Trophoblast cell (in vitro differentiated cells and primary cell): Measurements from ENCODE around the gene ARIH2.

Experiments
- DNase-seq, 2 donors: peaks; one replicate each; pipeline ENCODE4 v3.0.0-alpha.2; 2016
- H2AFZ ChIP-seq: 2 replicates; pipeline ENCODE4 v1.6.1; 2013; ENCODE audit warnings: low read length, moderate library complexity, mild to moderate bottlenecking; ENCODE audit not compliant: insufficient read depth, poor library complexity
- H2AK5ac ChIP-seq: 2 replicates; pipeline ENCODE4 v1.6.1; 2013; ENCODE audit warnings: mild to moderate bottlenecking, low read length
- H2BK120ac ChIP-seq: 2 replicates; pipeline ENCODE4 v1.6.1; 2013; ENCODE audit warnings: low read length, mild to moderate bottlenecking, moderate library complexity; ENCODE audit not compliant: insufficient read depth, poor library complexity
- H2BK12ac ChIP-seq: 2 replicates; pipeline ENCODE4 v1.6.1; 2013; ENCODE audit warnings: mild to moderate bottlenecking, low read length, moderate library complexity
- H2BK5ac ChIP-seq: 2 replicates; pipeline ENCODE4 v1.6.1; 2013; ENCODE audit warnings: low read length, low read depth, moderate library complexity, mild to moderate bottlenecking; ENCODE audit not compliant: poor library complexity
- H3K14ac ChIP-seq: 2 replicates; pipeline ENCODE4 v1.6.1; 2013; ENCODE audit warnings: mild to moderate bottlenecking, low read length
- H3K18ac ChIP-seq: 2 replicates; pipeline ENCODE4 v1.6.1; 2013; ENCODE audit warnings: mild to moderate bottlenecking, low read length
- H3K23ac ChIP-seq: 2 replicates; pipeline ENCODE4 v1.6.1; 2013; ENCODE audit warnings: low read length
- H3K27ac ChIP-seq: 2 replicates; pipeline ENCODE4 v1.5.1; 2013; ENCODE audit warnings: low read depth, mild to moderate bottlenecking, inconsistent platforms, low read length, moderate library complexity
- H3K27me3 ChIP-seq: 2 replicates; pipeline ENCODE4 v1.6.1; 2013; ENCODE audit warnings: inconsistent platforms, mild to moderate bottlenecking, low read length, moderate library complexity; ENCODE audit not compliant: insufficient read depth
- H3K36me3 ChIP-seq, 2 experiments: 1 replicate in 1 of 2; 2 replicates in 1 of 2; pipeline ENCODE4 v1.6.1; 2013; ENCODE audit warnings: low read length in 2 of 2, mild to moderate bottlenecking in 2 of 2, moderate library complexity in 1 of 2; ENCODE audit not compliant: insufficient read depth in 2 of 2, control insufficient read depth in 1 of 2
- H3K4ac ChIP-seq: 2 replicates; pipeline ENCODE4 v1.6.1; 2013; ENCODE audit warnings: low read depth, mild to moderate bottlenecking, low read length, moderate library complexity
- H3K4me1 ChIP-seq, 2 experiments: 1 replicate in 1 of 2; 2 replicates in 1 of 2; pipeline ENCODE4 v1.6.1; 2013; ENCODE audit warnings: low read length in 2 of 2, mild to moderate bottlenecking in 2 of 2, moderate library complexity in 1 of 2; ENCODE audit not compliant: insufficient read depth in 2 of 2, control insufficient read depth in 1 of 2
- H3K4me2 ChIP-seq: 2 replicates; pipeline ENCODE4 v1.6.1; 2013; ENCODE audit warnings: inconsistent platforms, mild to moderate bottlenecking, low read length, moderate library complexity
- H3K4me3 ChIP-seq: 2 replicates; pipeline ENCODE4 v1.5.1; 2013; ENCODE audit warnings: mild to moderate bottlenecking, low read depth, low read length, inconsistent platforms
- H3K79me1 ChIP-seq: one replicate; pipeline ENCODE4 v1.6.1; 2013; ENCODE audit warnings: low read length
- H3K79me2 ChIP-seq: 2 replicates; pipeline ENCODE4 v1.6.1; 2013; ENCODE audit warnings: low read length, mild to moderate bottlenecking; ENCODE audit not compliant: control insufficient read depth, insufficient read depth, poor library complexity
- H3K9ac ChIP-seq: 2 replicates; pipeline ENCODE4 v1.6.1; 2013; ENCODE audit warnings: mild to moderate bottlenecking, low read length
- H3K9me3 ChIP-seq: 2 replicates; pipeline ENCODE4 v1.6.1; 2013; ENCODE audit warnings: low read depth, mild to moderate bottlenecking, control low read depth, inconsistent platforms, low read length; ENCODE audit not compliant: insufficient read depth
- H4K12ac ChIP-seq: 2 replicates; pipeline ENCODE4 v1.6.1; 2013; ENCODE audit warnings: low read depth, mild to moderate bottlenecking, low read length, moderate library complexity
- H4K8ac ChIP-seq: 2 replicates; pipeline ENCODE4 v1.6.1; 2013; ENCODE audit warnings: low read depth, mild to moderate bottlenecking, low read length, moderate library complexity
- H4K91ac ChIP-seq: one replicate; pipeline ENCODE4 v1.6.1; 2013; ENCODE audit warnings: low read depth, mild to moderate bottlenecking, low read length, moderate library complexity
- WGBS: extraction: QIAGEN DNeasy Blood & Tissue Kit; methylation state at CpG from one replicate; pipeline ENCODE4 v1.1.7; 2013; ENCODE audit warnings: missing lambda C conversion rate; ENCODE audit not compliant: insufficient read length, insufficient coverage; ENCODE audit errors: extremely low coverage; 5-methylcytosine and 5-hydroxymethylcytosine counted together

The ARIH2 gene

GRCh38 chr3:48938156-48938555 lies 19.5 kb downstream of the ARIH2 start:
- no peak overlapping the region for H4K12ac ChIP-seq
- H4K91ac ChIP-seq: no peak overlapping the region
- no peak overlapping the region for H2BK120ac ChIP-seq
- no peak overlapping the region for H3K27ac ChIP-seq
- H3K4ac ChIP-seq: no peak overlapping the region
- H3K27me3 ChIP-seq: no peaks in the 10 kb centered on the region
- H3K4me3 ChIP-seq: no peak overlapping the region
- no peak overlapping the region for H2AFZ ChIP-seq
- DNase-seq: no peak
- no peak overlapping the region for H2BK12ac ChIP-seq
- no peak overlapping the region for H3K4me2 ChIP-seq
- no peak overlapping the region for H2AK5ac ChIP-seq
- H3K23ac ChIP-seq: no peak overlapping the region
- H3K4me1 ChIP-seq: no peaks in the 10 kb centered on the region
- no peak overlapping the region for H4K8ac ChIP-seq
- no peak overlapping the region for H3K18ac ChIP-seq
- no peak overlapping the region for H2BK5ac ChIP-seq
- H3K79me1 ChIP-seq: no peaks in the 10 kb centered on the region
- no peaks in the 10 kb centered on the region for H3K9me3 ChIP-seq
- H3K79me2 ChIP-seq: no peaks in the 10 kb centered on the region
- no peak overlapping the region for H3K9ac ChIP-seq
- H3K36me3 ChIP-seq: peaks cover 4 to 7% of the 10 kb centered on the region in 2 experiments
- no peak overlapping the region for H3K14ac ChIP-seq

DNA sequence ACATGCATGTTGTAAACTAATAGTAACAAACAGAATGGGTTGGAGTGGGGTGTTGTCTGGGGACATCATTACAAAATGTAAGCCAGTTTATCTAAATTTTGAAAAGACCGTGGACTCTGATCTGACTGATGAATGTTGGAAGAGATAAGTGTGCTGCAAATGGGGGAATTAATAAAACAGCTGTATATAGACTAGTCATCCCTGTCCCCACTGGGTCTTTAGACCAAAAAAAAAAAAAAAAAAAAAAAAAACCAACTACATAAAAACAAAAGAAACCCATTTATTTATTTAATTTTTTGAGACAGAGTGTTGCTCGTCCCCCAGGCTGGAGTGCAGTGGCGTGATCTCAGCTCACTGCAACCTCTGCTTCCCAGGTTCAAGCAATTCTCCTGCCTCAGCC lies 20.0 kb downstream of the ARIH2 start:
- H3K4ac ChIP-seq: no peak overlapping the region
- no CpG with 5 or more reads among the region's 3 CpGs for WGBS

GRCh38 chr3:48945432-48945831 lies 26.8 kb downstream of the ARIH2 start:
- no peak for DNase-seq
- Histone ChIP-seq H3K79me2 (no peaks in the 10 kb centered on the region), H3K23ac (no peak overlapping the region), H2BK5ac (no peak overlapping the region), H4K12ac (no peak overlapping the region), H3K14ac (no peak overlapping the region), H3K4me1 (no peaks in the 10 kb centered on the region), H3K27me3 (no peaks in the 10 kb centered on the region), H3K36me3 (no peaks in the 10 kb centered on the region), H2BK12ac (no peak overlapping the region), H4K91ac (no peak overlapping the region), H2AK5ac (no peak overlapping the region), H4K8ac (no peak overlapping the region), H3K4ac (no peak overlapping the region), H3K4me3 (no peak overlapping the region), H2AFZ (no peak overlapping the region), H3K27ac (no peak overlapping the region), H3K4me2 (no peak overlapping the region), H3K79me1 (no peaks in the 10 kb centered on the region), H3K9ac (no peak overlapping the region), H3K18ac (no peak overlapping the region), H3K9me3 (no peaks in the 10 kb centered on the region), H2BK120ac (no peak overlapping the region)
- WGBS: no CpG with 5 or more reads among the region's 2 CpGs

More for the DNA sequence above, 20.0 kb downstream of the ARIH2 start:
- Histone ChIP-seq H2BK12ac (no peak overlapping the region), H3K79me1 (no peaks in the 10 kb centered on the region), H3K14ac (no peak overlapping the region), H3K4me1 (no peaks in the 10 kb centered on the region), H2AFZ (no peak overlapping the region), H2AK5ac (no peak overlapping the region), H4K8ac (no peak overlapping the region), H3K9me3 (no peaks in the 10 kb centered on the region), H3K36me3 (peaks cover under 1 to 4% of the 10 kb centered on the region in 2 experiments), H3K27ac (no peak overlapping the region), H3K23ac (no peak overlapping the region), H3K27me3 (no peaks in the 10 kb centered on the region), H3K4me2 (no peak overlapping the region), H3K9ac (no peak overlapping the region), H3K79me2 (no peaks in the 10 kb centered on the region), H2BK120ac (no peak overlapping the region), H2BK5ac (no peak overlapping the region), H4K91ac (no peak overlapping the region), H3K4me3 (no peak overlapping the region), H3K18ac (no peak overlapping the region), H4K12ac (no peak overlapping the region)
- no peak for DNase-seq

DNA sequence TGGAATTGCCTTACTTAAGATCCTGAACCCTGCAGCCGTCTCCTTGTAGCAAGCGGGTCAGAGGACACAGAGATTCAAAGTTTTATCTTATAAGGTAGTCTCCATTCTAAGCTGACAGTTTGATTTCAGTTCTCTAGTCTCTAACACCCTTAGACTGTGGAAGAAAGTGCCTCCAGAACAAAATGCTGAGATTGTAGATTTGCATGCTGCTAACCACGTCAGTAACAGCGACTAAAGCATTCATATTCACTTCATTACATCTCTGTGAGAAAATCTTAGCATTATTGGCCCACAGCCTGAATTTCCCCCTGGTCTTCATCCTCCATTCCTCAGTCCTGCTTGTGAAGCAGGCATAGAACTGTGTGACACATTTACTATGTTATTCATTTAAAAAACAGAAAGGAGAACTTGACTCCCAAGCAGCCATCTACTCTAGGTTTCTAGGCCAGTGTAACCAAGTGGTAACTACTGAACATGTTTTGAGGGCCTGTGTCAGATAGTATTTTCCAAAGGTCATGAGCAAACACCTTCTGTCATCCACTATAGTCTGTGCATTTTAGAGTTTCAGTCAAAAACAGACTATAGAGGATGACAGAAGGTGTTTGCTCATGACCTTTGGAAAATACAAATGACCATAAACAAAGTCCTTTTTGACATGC lies 27.4 kb downstream of the ARIH2 start:
- no peaks in the 10 kb centered on the region for H3K36me3 ChIP-seq
- no peak overlapping the region for H2BK120ac ChIP-seq
- H3K18ac ChIP-seq: no peak overlapping the region
- H3K4me1 ChIP-seq: no peaks in the 10 kb centered on the region
- H3K4me2 ChIP-seq: no peak overlapping the region
- H2BK12ac ChIP-seq: no peak overlapping the region
- no peak overlapping the region for H3K4ac ChIP-seq
- no peak overlapping the region for H4K91ac ChIP-seq
- H2BK5ac ChIP-seq: no peak overlapping the region
- H3K27me3 ChIP-seq: no peaks in the 10 kb centered on the region
- DNase-seq: no peak
- no peaks in the 10 kb centered on the region for H3K79me2 ChIP-seq
- no peak overlapping the region for H3K14ac ChIP-seq
- H2AFZ ChIP-seq: no peak overlapping the region
- no peaks in the 10 kb centered on the region for H3K79me1 ChIP-seq
- H2AK5ac ChIP-seq: no peak overlapping the region
- no peak overlapping the region for H3K23ac ChIP-seq
- H3K4me3 ChIP-seq: no peak overlapping the region
- WGBS: no CpG with 5 or more reads among the region's 4 CpGs
- no peak overlapping the region for H4K8ac ChIP-seq
- no peak overlapping the region for H3K9ac ChIP-seq
- H3K9me3 ChIP-seq: no peaks in the 10 kb centered on the region
- no peak overlapping the region for H3K27ac ChIP-seq
- no peak overlapping the region for H4K12ac ChIP-seq
